GM12878 (cell line): Measurements from ENCODE around the gene ALDH18A1. TPM values are rescaled to one million over a fixed set of nuclear protein-coding genes. Genes with fewer than 3 reads are reported as not detected.
A peak's percentile ranks its signal among the peaks of the same experiment; 100 is the strongest.

Source experiments
- BRCA1 ChIP-seq: IDR thresholded peaks from 2 replicates; pipeline ENCODE4 v1.6.1; 2011; ENCODE audit warnings: low read depth, low read length, improper control_type of control experiment
- EP300 ChIP-seq, 2 experiments: fragments of 150-350 bp in 1 of 2; IDR thresholded peaks; 2 replicates each; pipeline ENCODE4 v1.6.1; 2011 to 2012; ENCODE audit warnings: low read depth in 2 of 2, low read length in 2 of 2, borderline replicate concordance in 1 of 2, improper control_type of control experiment in 1 of 2, inconsistent platforms in 1 of 2; ENCODE audit not compliant: control insufficient read depth in 1 of 2
- HCFC1 ChIP-seq: fragments of 150-350 bp; IDR thresholded peaks from 2 replicates; pipeline ENCODE4 v1.6.1; 2014; ENCODE audit warnings: low read length
- KAT2A ChIP-seq: conservative IDR thresholded peaks from 2 replicates; pipeline ENCODE4 v1.6.1; 2011; ENCODE audit warnings: low read depth, low read length; ENCODE audit not compliant: control insufficient read depth
- MTA3 ChIP-seq: IDR thresholded peaks from 2 replicates; pipeline ENCODE4 v1.6.1; 2012; ENCODE audit warnings: low read length, inconsistent platforms, borderline replicate concordance
- NFIC ChIP-seq: IDR thresholded peaks from 2 replicates; pipeline ENCODE4 v1.6.1; 2012; ENCODE audit warnings: low read depth, mild to moderate bottlenecking, inconsistent platforms, low read length, moderate library complexity
- RFX5 ChIP-seq: IDR thresholded peaks from 2 replicates; pipeline ENCODE4 v1.6.1; 2011; ENCODE audit warnings: low read depth, low read length, improper control_type of control experiment
- RUNX3 ChIP-seq: IDR thresholded peaks from 2 replicates; pipeline ENCODE4 v1.6.1; 2012; ENCODE audit warnings: low read length, inconsistent platforms
- SIN3A ChIP-seq: IDR thresholded peaks from 2 replicates; pipeline ENCODE4 v1.6.1; 2012; ENCODE audit warnings: low read depth, low read length, improper control_type of control experiment
- SMAD1 ChIP-seq: fragments of 450-650 bp; IDR thresholded peaks from 2 replicates; pipeline ENCODE4 v1.6.1; 2018; ENCODE audit warnings: mild to moderate bottlenecking, low read depth; ENCODE audit not compliant: partially characterized antibody
- SREBF2 ChIP-seq: IDR thresholded peaks from 2 replicates; pipeline ENCODE4 v1.6.1; 2012; ENCODE audit warnings: mild to moderate bottlenecking, low read length
- STAT1 ChIP-seq: fragments of 450-650 bp; conservative IDR thresholded peaks from 2 replicates; pipeline ENCODE4 v1.6.1; 2014; ENCODE audit warnings: antibody characterized with exemption, mild to moderate bottlenecking
- TCF3 ChIP-seq: IDR thresholded peaks from 2 replicates; pipeline ENCODE4 v1.6.1; 2012; ENCODE audit warnings: low read depth, mild to moderate bottlenecking, low read length, borderline replicate concordance; ENCODE audit not compliant: insufficient read depth
- TCF7 ChIP-seq: IDR thresholded peaks from 2 replicates; pipeline ENCODE4 v1.6.1; 2014; ENCODE audit warnings: antibody characterized with exemption, borderline replicate concordance
- ZBTB11 ChIP-seq: fragments of 450-650 bp; formaldehyde crosslinking; IDR thresholded peaks from 2 replicates; pipeline ENCODE4 v1.5.0; 2022; ENCODE audit warnings: mild to moderate bottlenecking, missing genetic modification characterization
- ZNF207 ChIP-seq: fragments of 450-650 bp; IDR thresholded peaks from 2 replicates; pipeline ENCODE4 v1.6.1; 2014; ENCODE audit warnings: antibody characterized with exemption, mild to moderate bottlenecking, borderline replicate concordance
- ZNF217 ChIP-seq: fragments of 450-650 bp; IDR thresholded peaks from 2 replicates; pipeline ENCODE4 v1.6.1; 2017; ENCODE audit warnings: antibody characterized with exemption, mild to moderate bottlenecking
- polyA plus RNA-seq, 11 experiments: library from polyadenylated mRNA; depleted of rRNA in 4 of 11; unstranded in 6 of 11; stranded (reverse) in 5 of 11; fragments of >200 nt; fragmentation: Nextera tagmentation in 4 of 11; fragmentation: Illumina TruSeq in 1 of 11; extraction: Ambion mirVana in 4 of 11; extraction: Trizol in 1 of 11; gene quantifications; 1 replicate in 1 of 11; 2 replicates in 10 of 11; pipeline versions ENCODE4 v1.2.1 to v1.2.3, GENCODE V29; 2011 to 2016; ENCODE audit warnings: inconsistent platforms in 2 of 11, missing spikeins in 2 of 11, low read depth in 1 of 11
- total RNA-seq, 4 experiments: library from RNA; depleted of rRNA in 3 of 4; stranded (reverse); fragments of >200 nt in 3 of 4; fragmentation: Illumina TruSeq in 1 of 4; extraction: Trizol in 1 of 4; gene quantifications; 2 replicates each; pipeline versions ENCODE4 v1.2.1 to v1.2.3, GENCODE V29; 2013 to 2021
- TF ChIP-seq, protein P1 (sequence below): fragments of 450-650 bp; IDR thresholded peaks from 2 replicates; pipeline ENCODE4 v1.6.1; 2016; ENCODE audit warnings: mild to moderate bottlenecking, moderate library complexity, borderline replicate concordance
- TF ChIP-seq, protein P2 (sequence below): fragments of 150-350 bp; IDR thresholded peaks from 2 replicates; pipeline ENCODE4 v1.6.1; 2016; ENCODE audit warnings: low read depth, low read length

Gene ALDH18A1
- total and polyA plus RNA-seq, 10 of the 15 experiments (the other 5 are each of a cell fraction or from before 2014, with no cell fraction given): 24.3 to 118 (median 99.3) TPM

- no peak for TF ChIP-seq ZBTB11 (CRISPR knock-in tag)
- TF ChIP-seq, protein P1, sequence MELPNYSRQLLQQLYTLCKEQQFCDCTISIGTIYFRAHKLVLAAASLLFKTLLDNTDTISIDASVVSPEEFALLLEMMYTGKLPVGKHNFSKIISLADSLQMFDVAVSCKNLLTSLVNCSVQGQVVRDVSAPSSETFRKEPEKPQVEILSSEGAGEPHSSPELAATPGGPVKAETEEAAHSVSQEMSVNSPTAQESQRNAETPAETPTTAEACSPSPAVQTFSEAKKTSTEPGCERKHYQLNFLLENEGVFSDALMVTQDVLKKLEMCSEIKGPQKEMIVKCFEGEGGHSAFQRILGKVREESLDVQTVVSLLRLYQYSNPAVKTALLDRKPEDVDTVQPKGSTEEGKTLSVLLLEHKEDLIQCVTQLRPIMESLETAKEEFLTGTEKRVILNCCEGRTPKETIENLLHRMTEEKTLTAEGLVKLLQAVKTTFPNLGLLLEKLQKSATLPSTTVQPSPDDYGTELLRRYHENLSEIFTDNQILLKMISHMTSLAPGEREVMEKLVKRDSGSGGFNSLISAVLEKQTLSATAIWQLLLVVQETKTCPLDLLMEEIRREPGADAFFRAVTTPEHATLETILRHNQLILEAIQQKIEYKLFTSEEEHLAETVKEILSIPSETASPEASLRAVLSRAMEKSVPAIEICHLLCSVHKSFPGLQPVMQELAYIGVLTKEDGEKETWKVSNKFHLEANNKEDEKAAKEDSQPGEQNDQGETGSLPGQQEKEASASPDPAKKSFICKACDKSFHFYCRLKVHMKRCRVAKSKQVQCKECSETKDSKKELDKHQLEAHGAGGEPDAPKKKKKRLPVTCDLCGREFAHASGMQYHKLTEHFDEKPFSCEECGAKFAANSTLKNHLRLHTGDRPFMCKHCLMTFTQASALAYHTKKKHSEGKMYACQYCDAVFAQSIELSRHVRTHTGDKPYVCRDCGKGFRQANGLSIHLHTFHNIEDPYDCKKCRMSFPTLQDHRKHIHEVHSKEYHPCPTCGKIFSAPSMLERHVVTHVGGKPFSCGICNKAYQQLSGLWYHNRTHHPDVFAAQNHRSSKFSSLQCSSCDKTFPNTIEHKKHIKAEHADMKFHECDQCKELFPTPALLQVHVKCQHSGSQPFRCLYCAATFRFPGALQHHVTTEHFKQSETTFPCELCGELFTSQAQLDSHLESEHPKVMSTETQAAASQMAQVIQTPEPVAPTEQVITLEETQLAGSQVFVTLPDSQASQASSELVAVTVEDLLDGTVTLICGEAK: no peak; the same call in 1 of the 2 replicates
- peak; percentile 47 for TF ChIP-seq RUNX3
- TF ChIP-seq BRCA1: no peak
- peak; percentile 91 for TF ChIP-seq RFX5
- TF ChIP-seq HCFC1: peak; percentile 63; the same call in 1 of the 2 replicates
- TF ChIP-seq SREBF2: no peak
- peak; percentile 89 for TF ChIP-seq ZNF217
- 0 out of 2 replicates have a peak, but pooled peaks have one; percentile 66 for TF ChIP-seq STAT1
- no peak for TF ChIP-seq NFIC
- TF ChIP-seq EP300 (IDR thresholded peaks at IDR 0.05; ENCODE audit: borderline replicate concordance in 1 of 2, control insufficient read depth in 1 of 2, low read depth in 2 of 2, low read length in 2 of 2): 0 out of 4 replicates have a peak, but pooled peaks of 1 of the 2 experiments have one; percentile 11
- TF ChIP-seq TCF7: no peak
- TF ChIP-seq TCF3: no peak
- TF ChIP-seq MTA3: no peak
- TF ChIP-seq SIN3A: peak; percentile 94
- TF ChIP-seq, protein P2, sequence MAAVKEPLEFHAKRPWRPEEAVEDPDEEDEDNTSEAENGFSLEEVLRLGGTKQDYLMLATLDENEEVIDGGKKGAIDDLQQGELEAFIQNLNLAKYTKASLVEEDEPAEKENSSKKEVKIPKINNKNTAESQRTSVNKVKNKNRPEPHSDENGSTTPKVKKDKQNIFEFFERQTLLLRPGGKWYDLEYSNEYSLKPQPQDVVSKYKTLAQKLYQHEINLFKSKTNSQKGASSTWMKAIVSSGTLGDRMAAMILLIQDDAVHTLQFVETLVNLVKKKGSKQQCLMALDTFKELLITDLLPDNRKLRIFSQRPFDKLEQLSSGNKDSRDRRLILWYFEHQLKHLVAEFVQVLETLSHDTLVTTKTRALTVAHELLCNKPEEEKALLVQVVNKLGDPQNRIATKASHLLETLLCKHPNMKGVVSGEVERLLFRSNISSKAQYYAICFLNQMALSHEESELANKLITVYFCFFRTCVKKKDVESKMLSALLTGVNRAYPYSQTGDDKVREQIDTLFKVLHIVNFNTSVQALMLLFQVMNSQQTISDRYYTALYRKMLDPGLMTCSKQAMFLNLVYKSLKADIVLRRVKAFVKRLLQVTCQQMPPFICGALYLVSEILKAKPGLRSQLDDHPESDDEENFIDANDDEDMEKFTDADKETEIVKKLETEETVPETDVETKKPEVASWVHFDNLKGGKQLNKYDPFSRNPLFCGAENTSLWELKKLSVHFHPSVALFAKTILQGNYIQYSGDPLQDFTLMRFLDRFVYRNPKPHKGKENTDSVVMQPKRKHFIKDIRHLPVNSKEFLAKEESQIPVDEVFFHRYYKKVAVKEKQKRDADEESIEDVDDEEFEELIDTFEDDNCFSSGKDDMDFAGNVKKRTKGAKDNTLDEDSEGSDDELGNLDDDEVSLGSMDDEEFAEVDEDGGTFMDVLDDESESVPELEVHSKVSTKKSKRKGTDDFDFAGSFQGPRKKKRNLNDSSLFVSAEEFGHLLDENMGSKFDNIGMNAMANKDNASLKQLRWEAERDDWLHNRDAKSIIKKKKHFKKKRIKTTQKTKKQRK: no peak
- TF ChIP-seq SMAD1: no peak
- peak; percentile 92 for TF ChIP-seq ZNF207
- TF ChIP-seq KAT2A: no peak
Measured at GRCh38 chr10:95693668-95694534, 37.4 kb upstream of the ALDH18A1 start, which contains the start of gene TCTN3 (continued).
